Measurements from ENCODE around the gene CNIH1. TPM values are rescaled to one million over a fixed set of nuclear protein-coding genes. Genes with fewer than 3 reads are reported as not detected.

CNIH1 gene
- total and polyA plus RNA-seq, 8 donors: 10.8 to 43.5 (median 34.7) TPM

Other genes starting within 250 kb of the CNIH1 start
- 1 to 10 TPM in 3 of 6 donors, under 1 TPM in 2, not detected in 1; 0.66 to 1.6 (median 1.1) TPM for gene CDKN3, start 44.4 kb downstream of the CNIH1 start, total RNA-seq
- gene CDKN3, start 44.4 kb downstream of the CNIH1 start, polyA plus RNA-seq: 1 to 10 TPM in 1 of 2 donors, under 1 TPM in 1; 0.61 to 1.0 TPM
- gene GMFB, start 47.6 kb upstream of the CNIH1 start, total RNA-seq: 10 to 100 TPM in 5 of 6 donors, 1 to 10 TPM in 1; 6.8 to 21.7 (median 14.5) TPM
- gene GMFB, start 47.6 kb upstream of the CNIH1 start, polyA plus RNA-seq: 10 to 100 TPM in 1 of 2 donors, 1 to 10 TPM in 1; 5.4 to 13.5 TPM
- 10 to 100 TPM in 3 of 6 donors, 1 to 10 TPM in 3; 8.3 to 11.8 (median 9.9) TPM for gene CGRRF1, start 68.5 kb upstream of the CNIH1 start, total RNA-seq
- gene CGRRF1, start 68.5 kb upstream of the CNIH1 start, polyA plus RNA-seq: 10 to 100 TPM; 12.9 to 17.6 TPM
- 10 to 100 TPM in 2 of 6 donors, 1 to 10 TPM in 4; 5.1 to 12.2 (median 9.6) TPM for gene SAMD4A, start 125.8 kb upstream of the CNIH1 start, total RNA-seq
- gene SAMD4A, start 125.8 kb upstream of the CNIH1 start, polyA plus RNA-seq: 1 to 10 TPM; 2.9 to 4.9 TPM